Body of pancreas (tissue), 2 donors: ENCODE results near the gene PEX6. TPM values are rescaled to one million over a fixed set of nuclear protein-coding genes. Genes with fewer than 3 reads are reported as not detected.

Experiments
- total RNA-seq, 2 donors: library from RNA; depleted of rRNA; stranded (reverse); fragments of >200 nt; gene quantifications; one replicate each; pipeline ENCODE4 v1.1.0, GENCODE V29; 2016

PEX6 gene
- total RNA-seq, 2 donors from 2014 or later = 18.1 to 26.2 TPM

Other genes starting within 250 kb of the PEX6 start
- gene TBCC, start 233.1 kb downstream of the PEX6 start, total RNA-seq = 10 to 100 TPM; 14.5 to 25.4 TPM
- gene BICRAL, start 197.1 kb downstream of the PEX6 start, total RNA-seq = 1 to 10 TPM; 6.9 to 8.6 TPM
- gene RPL7L1, start 99.6 kb downstream of the PEX6 start, total RNA-seq = 10 to 100 TPM; 42.2 to 56.3 TPM
- gene PTCRA, start 63.1 kb downstream of the PEX6 start, total RNA-seq = not detected
- gene CNPY3, start 49.7 kb downstream of the PEX6 start, total RNA-seq = 10 to 100 TPM; 50.8 to 74.7 TPM
- gene GNMT, start 18.4 kb downstream of the PEX6 start, total RNA-seq = 100 to 1,000 TPM in 1 of 2 donors, 10 to 100 TPM in 1; 67.2 to 630 TPM
- 10 to 100 TPM in 1 of 2 donors, 1 to 10 TPM in 1; 8.2 to 13.5 TPM for gene PPP2R5D, start 5.4 kb upstream of the PEX6 start, total RNA-seq
- 10 to 100 TPM; 17.5 to 32.9 TPM for gene MEA1, start 34.8 kb upstream of the PEX6 start, total RNA-seq
- gene KLHDC3, start 35.1 kb upstream of the PEX6 start, total RNA-seq = 10 to 100 TPM; 29.7 to 44.6 TPM
- gene RRP36, start 42.4 kb upstream of the PEX6 start, total RNA-seq = 10 to 100 TPM; 28.3 to 29.7 TPM
- 10 to 100 TPM; 16.3 to 24.4 TPM for gene CUL7, start 74.7 kb upstream of the PEX6 start, total RNA-seq
- gene MRPL2, start 80.3 kb upstream of the PEX6 start, total RNA-seq = 10 to 100 TPM; 13.5 to 15.2 TPM
- 10 to 100 TPM; 19.8 to 33.5 TPM for gene KLC4, start 80.5 kb upstream of the PEX6 start, total RNA-seq
- gene PTK7, start 97.1 kb upstream of the PEX6 start, total RNA-seq = 10 to 100 TPM; 26.4 to 28.0 TPM
- gene SRF, start 192.1 kb upstream of the PEX6 start, total RNA-seq = 10 to 100 TPM; 12.7 to 30.7 TPM
- gene CUL9, start 203.0 kb upstream of the PEX6 start, total RNA-seq = 10 to 100 TPM; 34.8 to 84.4 TPM